Measurements from ENCODE around the gene TEX38.
A peak's percentile ranks its signal among the peaks of the same experiment; 100 is the strongest.

Gene TEX38

DNA sequence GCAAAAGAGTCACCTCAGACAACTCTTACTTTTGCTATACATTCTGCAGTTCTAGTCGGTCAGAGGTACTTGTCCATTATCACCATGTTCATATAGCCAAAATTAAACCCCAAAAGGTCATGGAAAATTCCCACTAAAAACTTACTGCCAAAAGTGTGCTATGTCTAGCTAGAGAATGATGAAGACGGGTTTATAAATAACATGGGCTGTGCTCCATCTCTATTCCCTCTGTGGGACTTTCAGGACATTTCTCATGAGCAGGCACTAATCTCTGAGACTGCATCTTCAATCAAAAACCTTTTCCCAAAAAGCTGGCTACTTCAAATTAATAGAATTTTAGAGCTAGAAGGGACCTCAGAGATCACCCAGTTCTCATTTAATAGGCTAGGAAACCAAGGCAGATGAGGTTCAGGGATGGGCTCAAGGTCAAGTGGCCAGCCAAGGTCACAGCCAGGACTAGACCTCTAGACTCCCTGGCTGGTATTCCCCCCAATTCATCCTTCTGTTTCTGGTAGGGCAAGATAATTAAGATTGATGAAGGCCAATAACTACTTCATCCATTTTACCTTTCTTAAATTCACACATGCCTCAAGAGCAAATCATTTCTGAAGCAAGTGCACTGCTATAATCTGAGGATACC lies 34.1 kb upstream of the TEX38 start:
- no peak overlapping the region for H3K4me3 Mint-ChIP-seq
- H3K27me3 Mint-ChIP-seq (ENCODE audit: low read depth), result no peaks in the 10 kb centered on the region
- H3K9me3 Mint-ChIP-seq, result no peaks in the 10 kb centered on the region
- peaks cover 10% of the 10 kb centered on the region for H3K4me1 Mint-ChIP-seq
- H3K36me3 Mint-ChIP-seq (ENCODE audit: low read depth), result peaks cover 56% of the 10 kb centered on the region
- TF ChIP-seq, protein P1, sequence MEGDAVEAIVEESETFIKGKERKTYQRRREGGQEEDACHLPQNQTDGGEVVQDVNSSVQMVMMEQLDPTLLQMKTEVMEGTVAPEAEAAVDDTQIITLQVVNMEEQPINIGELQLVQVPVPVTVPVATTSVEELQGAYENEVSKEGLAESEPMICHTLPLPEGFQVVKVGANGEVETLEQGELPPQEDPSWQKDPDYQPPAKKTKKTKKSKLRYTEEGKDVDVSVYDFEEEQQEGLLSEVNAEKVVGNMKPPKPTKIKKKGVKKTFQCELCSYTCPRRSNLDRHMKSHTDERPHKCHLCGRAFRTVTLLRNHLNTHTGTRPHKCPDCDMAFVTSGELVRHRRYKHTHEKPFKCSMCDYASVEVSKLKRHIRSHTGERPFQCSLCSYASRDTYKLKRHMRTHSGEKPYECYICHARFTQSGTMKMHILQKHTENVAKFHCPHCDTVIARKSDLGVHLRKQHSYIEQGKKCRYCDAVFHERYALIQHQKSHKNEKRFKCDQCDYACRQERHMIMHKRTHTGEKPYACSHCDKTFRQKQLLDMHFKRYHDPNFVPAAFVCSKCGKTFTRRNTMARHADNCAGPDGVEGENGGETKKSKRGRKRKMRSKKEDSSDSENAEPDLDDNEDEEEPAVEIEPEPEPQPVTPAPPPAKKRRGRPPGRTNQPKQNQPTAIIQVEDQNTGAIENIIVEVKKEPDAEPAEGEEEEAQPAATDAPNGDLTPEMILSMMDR (IDR thresholded peaks at IDR 0.05; ENCODE audit: unreplicated experiment in 3 of 3), result no peak
- peak overlapping the region in 1 of 3 experiments; percentile 28 for H3K27ac Mint-ChIP-seq

DNA sequence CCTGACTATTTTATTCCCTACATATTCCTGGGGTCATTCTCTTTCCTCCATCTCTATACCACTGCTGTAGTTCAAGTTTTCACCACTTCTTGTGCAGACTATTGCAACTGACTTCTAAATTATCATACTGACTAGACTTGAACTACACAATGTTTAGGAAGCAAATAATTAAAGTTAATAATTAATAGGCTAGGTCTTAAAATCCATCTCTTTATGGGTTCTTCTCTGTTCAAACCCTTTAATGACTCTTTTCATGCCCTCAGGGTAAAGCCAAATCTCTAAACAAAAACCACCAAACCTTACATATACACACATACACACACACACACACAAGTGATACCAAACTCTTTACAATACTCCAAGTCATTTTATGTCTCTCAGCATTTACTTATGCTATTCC lies 32.7 kb upstream of the TEX38 start:
- TF ChIP-seq, protein P1 (IDR thresholded peaks at IDR 0.05; ENCODE audit: unreplicated experiment in 3 of 3), result no peak
- H3K4me1 Mint-ChIP-seq, result peaks cover 15% of the 10 kb centered on the region
- H3K9me3 Mint-ChIP-seq, result no peaks in the 10 kb centered on the region
- H3K36me3 Mint-ChIP-seq (ENCODE audit: low read depth), result peaks cover 48% of the 10 kb centered on the region
- peak overlapping the region; percentile 89 to 95 (median 94) for H3K27ac Mint-ChIP-seq
- H3K4me3 Mint-ChIP-seq, result peak overlapping the region in 1 of 3 experiments; percentile 11
- no peaks in the 10 kb centered on the region for H3K27me3 Mint-ChIP-seq (ENCODE audit: low read depth)

DNA sequence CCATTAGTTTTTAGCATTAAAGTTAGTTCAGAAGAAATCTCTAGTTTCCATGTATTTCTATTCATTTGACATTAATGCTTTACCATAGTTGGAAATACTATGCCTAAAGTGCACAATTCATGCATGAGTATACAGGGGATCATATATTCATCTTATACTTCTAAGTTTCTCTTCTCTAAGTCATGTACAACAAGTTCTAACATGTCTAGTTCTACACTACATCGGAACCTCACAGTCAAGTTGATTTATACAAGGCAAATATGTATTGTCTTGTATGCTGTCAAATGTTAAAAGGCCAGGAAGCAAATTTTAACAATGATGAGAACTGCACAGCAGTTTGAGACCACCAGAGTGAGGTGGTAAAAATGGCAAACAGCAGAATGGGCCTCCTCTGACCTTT lies 32.1 kb upstream of the TEX38 start:
- Mint-ChIP-seq H3K27me3 (ENCODE audit: low read depth) (no peaks in the 10 kb centered on the region), H3K4me1 (peaks cover 15% of the 10 kb centered on the region), H3K27ac (peak overlapping the region; percentile 89 to 95 (median 94)), H3K4me3 (no peak overlapping the region), H3K36me3 (ENCODE audit: low read depth) (peaks cover 42% of the 10 kb centered on the region), H3K9me3 (no peaks in the 10 kb centered on the region)
- TF ChIP-seq, protein P1 (IDR thresholded peaks at IDR 0.05; ENCODE audit: unreplicated experiment in 3 of 3), result no peak

DNA sequence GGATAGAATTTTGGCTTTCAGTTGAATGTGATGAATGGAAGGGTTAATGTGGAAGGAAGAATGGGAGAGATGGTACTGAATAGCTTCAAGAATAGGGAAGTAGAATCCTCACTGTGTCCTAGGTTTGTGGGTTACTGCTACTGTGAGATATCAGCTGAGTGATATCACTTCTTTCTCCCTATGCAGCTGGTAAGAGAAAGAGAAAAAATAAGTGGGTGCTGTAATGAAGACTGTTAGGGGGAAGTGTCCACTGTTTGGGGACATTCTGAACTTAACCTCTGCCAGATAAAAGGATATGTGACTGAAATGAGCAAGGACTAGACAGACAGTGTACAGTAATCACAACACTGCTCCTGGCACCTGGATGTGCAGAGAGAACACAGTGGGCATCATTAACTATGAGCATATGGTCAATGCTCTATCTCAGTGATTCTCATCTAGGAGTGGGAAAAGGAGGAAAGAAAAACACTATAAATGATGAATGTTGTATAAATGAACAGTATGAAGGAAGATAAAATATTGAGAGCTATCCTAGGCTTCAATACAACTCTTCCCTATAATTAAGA lies 29.5 kb upstream of the TEX38 start:
- Mint-ChIP-seq H3K9me3 (peaks cover 2% of the 10 kb centered on the region), H3K36me3 (ENCODE audit: low read depth) (peaks cover 39% of the 10 kb centered on the region), H3K27me3 (ENCODE audit: low read depth) (no peaks in the 10 kb centered on the region), H3K4me3 (no peak overlapping the region), H3K27ac (peak overlapping the region in 2 of 3 experiments; percentile 38 to 69), H3K4me1 (peaks cover 15% of the 10 kb centered on the region)
- TF ChIP-seq, protein P1 (IDR thresholded peaks at IDR 0.05; ENCODE audit: unreplicated experiment in 3 of 3), result no peak

DNA sequence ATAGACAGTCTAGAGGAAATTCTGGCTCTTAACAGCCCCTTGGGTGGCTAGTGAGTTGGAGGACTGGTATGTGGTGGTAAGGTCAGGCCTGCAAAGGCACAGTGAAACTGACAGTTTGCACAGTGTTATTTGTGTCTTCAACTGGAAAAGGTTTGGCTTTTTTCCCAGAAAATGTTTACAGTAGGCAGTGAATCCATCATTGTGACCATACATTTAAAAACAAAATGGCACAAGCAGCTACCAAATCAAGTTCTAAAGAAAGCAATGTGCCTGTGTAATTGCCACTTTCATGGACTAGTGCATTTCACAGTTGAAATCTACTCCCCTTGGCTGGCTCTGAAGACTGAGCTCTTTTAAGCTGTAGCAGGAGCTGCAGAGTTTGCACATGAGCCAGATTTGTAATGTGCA lies 28.3 kb upstream of the TEX38 start:
- Mint-ChIP-seq H3K36me3 (ENCODE audit: low read depth) (peaks cover 46% of the 10 kb centered on the region), H3K27me3 (ENCODE audit: low read depth) (no peaks in the 10 kb centered on the region), H3K27ac (peak overlapping the region; percentile 69 to 85 (median 78)), H3K4me1 (peaks cover 15% of the 10 kb centered on the region), H3K9me3 (peaks cover 5% of the 10 kb centered on the region), H3K4me3 (no peak overlapping the region)
- TF ChIP-seq, protein P1 (IDR thresholded peaks at IDR 0.05; ENCODE audit: unreplicated experiment in 3 of 3), result no peak

DNA sequence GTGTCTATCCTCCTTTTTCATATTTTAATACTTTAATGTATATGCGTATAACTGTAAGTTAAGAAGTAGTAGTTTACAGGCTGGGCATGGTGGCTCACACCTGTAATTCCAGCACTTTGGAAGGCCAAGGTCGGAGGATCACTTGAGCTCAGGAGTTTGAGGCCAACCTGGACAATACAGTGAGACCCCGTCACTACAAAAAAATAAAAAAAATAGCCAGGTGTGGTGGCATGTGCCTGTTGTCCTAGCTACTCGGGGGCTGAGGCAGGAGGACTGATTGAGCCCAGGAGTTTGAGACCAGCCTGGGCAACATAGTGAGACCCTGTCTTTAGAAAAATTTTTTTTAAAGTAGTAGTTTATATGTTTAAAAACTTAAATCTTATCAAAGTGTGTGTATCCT lies 25.8 kb upstream of the TEX38 start:
- H3K4me3 Mint-ChIP-seq, result no peak overlapping the region
- H3K27me3 Mint-ChIP-seq (ENCODE audit: low read depth), result no peaks in the 10 kb centered on the region
- H3K9me3 Mint-ChIP-seq, result peaks cover 21% of the 10 kb centered on the region
- TF ChIP-seq, protein P1 (IDR thresholded peaks at IDR 0.05; ENCODE audit: unreplicated experiment in 3 of 3), result no peak
- H3K4me1 Mint-ChIP-seq, result peaks cover 6% of the 10 kb centered on the region
- H3K27ac Mint-ChIP-seq, result no peak overlapping the region
- peaks cover 56% of the 10 kb centered on the region for H3K36me3 Mint-ChIP-seq (ENCODE audit: low read depth)
